ENCODE results near the gene PTPRQ. TPM values are rescaled to one million over a fixed set of nuclear protein-coding genes. Genes with fewer than 3 reads are reported as not detected.
A peak's percentile ranks its signal among the peaks of the same experiment; 100 is the strongest.

The PTPRQ gene
- not detected for total RNA-seq
- not detected for polyA plus RNA-seq

GRCh38 chr12:80443974-80444666 is at the start of gene PTPRQ:
PTPRQ (plus strand) TSS chr12:80444235; CDS start chr12:80444346, 111 bp downstream.
- H3K4me1 ChIP-seq (ENCODE audit: insufficient read depth, low read length), result no peaks in the 10 kb centered on the region
- intact Hi-C loops (cut with micrococcal nuclease), result no loop called here
- no peaks in the 10 kb centered on the region for H3K9me3 ChIP-seq (ENCODE audit: control insufficient read depth in 1 of 2, low read length in 2 of 2)
- no peak within 1 kb of the TSS for H3K27ac Mint-ChIP-seq
- ChIA-PET POLR2A (ENCODE audit: partially characterized antibody) (no interaction called here), CTCF (ENCODE audit: partially characterized antibody) (no interaction called here)
- H3K4me3 Mint-ChIP-seq, result no peak within 1 kb of the TSS
- H3K27ac ChIP-seq (ENCODE audit: low read depth, low read length), result no peak within 1 kb of the TSS
- no peaks in the 10 kb centered on the region for H3K36me3 Mint-ChIP-seq
- no peaks in the 10 kb centered on the region for H3K4me1 Mint-ChIP-seq
- no peaks in the 10 kb centered on the region for H3K27me3 Mint-ChIP-seq
- H3K36me3 ChIP-seq (ENCODE audit: insufficient read depth, low read length), result no peaks in the 10 kb centered on the region
- no peak within 1 kb of the TSS for H3K4me3 ChIP-seq (ENCODE audit: low read length in 2 of 2)
- H3K27me3 ChIP-seq (ENCODE audit: insufficient read depth, low read length), result no peaks in the 10 kb centered on the region
- H3K9me3 Mint-ChIP-seq, result peaks cover 0 to 7% (median 2%) of the 10 kb centered on the region in 8 donors
- DNase-seq, result no peak

- intact Hi-C loops (cut with micrococcal nuclease), result no loop called here
- H3K27ac Mint-ChIP-seq, result no peak overlapping the region
- H3K27me3 Mint-ChIP-seq, result peaks cover 0 to 1% of the 10 kb centered on the region in 2 donors
- Histone ChIP-seq H3K27me3 (ENCODE audit: insufficient read depth, low read length) (no peaks in the 10 kb centered on the region), H3K4me3 (ENCODE audit: low read length in 2 of 2) (no peak overlapping the region), H3K9me3 (ENCODE audit: control insufficient read depth in 1 of 2, low read length in 2 of 2) (no peaks in the 10 kb centered on the region), H3K36me3 (ENCODE audit: insufficient read depth, low read length) (no peaks in the 10 kb centered on the region), H3K27ac (ENCODE audit: low read depth, low read length) (no peak overlapping the region), H3K4me1 (ENCODE audit: insufficient read depth, low read length) (no peaks in the 10 kb centered on the region)
- no peak overlapping the region for H3K4me3 Mint-ChIP-seq
- POLR2A ChIA-PET (ENCODE audit: partially characterized antibody), result no interaction called here
- H3K4me1 Mint-ChIP-seq, result no peaks in the 10 kb centered on the region
- CTCF ChIA-PET (ENCODE audit: partially characterized antibody), result no interaction called here
- DNase-seq, result no peak
- no peaks in the 10 kb centered on the region for H3K36me3 Mint-ChIP-seq
- peaks cover 0 to 7% (median under 1%) of the 10 kb centered on the region in 8 donors for H3K9me3 Mint-ChIP-seq
Observed at GRCh38 chr12:80400571-80400991, 43.5 kb upstream of the PTPRQ start.

GRCh38 chr12:80401191-80401590 is 42.8 kb upstream of the PTPRQ start:
- no peak for DNase-seq
- Histone ChIP-seq H3K9me3 (ENCODE audit: control insufficient read depth in 1 of 2, low read length in 2 of 2) (no peaks in the 10 kb centered on the region), H3K36me3 (ENCODE audit: insufficient read depth, low read length) (no peaks in the 10 kb centered on the region), H3K27ac (ENCODE audit: low read depth, low read length) (no peak overlapping the region), H3K27me3 (ENCODE audit: insufficient read depth, low read length) (no peaks in the 10 kb centered on the region), H3K4me3 (ENCODE audit: low read length in 2 of 2) (no peak overlapping the region), H3K4me1 (ENCODE audit: insufficient read depth, low read length) (no peaks in the 10 kb centered on the region)
- no peaks in the 10 kb centered on the region for H3K4me1 Mint-ChIP-seq
- CTCF ChIA-PET (ENCODE audit: partially characterized antibody), result no interaction called here
- H3K9me3 Mint-ChIP-seq, result peaks cover 0 to 7% (median under 1%) of the 10 kb centered on the region in 8 donors
- H3K36me3 Mint-ChIP-seq, result no peaks in the 10 kb centered on the region
- no peak overlapping the region for H3K4me3 Mint-ChIP-seq
- POLR2A ChIA-PET (ENCODE audit: partially characterized antibody), result no interaction called here
- intact Hi-C loops (cut with micrococcal nuclease), result no loop called here
- no peak overlapping the region for H3K27ac Mint-ChIP-seq
- peaks cover 0 to 1% of the 10 kb centered on the region in 2 donors for H3K27me3 Mint-ChIP-seq

- Mint-ChIP-seq H3K9me3 (peaks cover 0 to 5% (median under 1%) of the 10 kb centered on the region in 8 donors), H3K4me1 (no peaks in the 10 kb centered on the region), H3K27me3 (peaks cover 0 to 1% of the 10 kb centered on the region in 2 donors), H3K4me3 (no peak overlapping the region), H3K27ac (no peak overlapping the region), H3K36me3 (no peaks in the 10 kb centered on the region)
- Histone ChIP-seq H3K4me3 (ENCODE audit: low read length in 2 of 2) (no peak overlapping the region), H3K4me1 (ENCODE audit: insufficient read depth, low read length) (no peaks in the 10 kb centered on the region), H3K36me3 (ENCODE audit: insufficient read depth, low read length) (no peaks in the 10 kb centered on the region), H3K27ac (ENCODE audit: low read depth, low read length) (no peak overlapping the region), H3K9me3 (ENCODE audit: control insufficient read depth in 1 of 2, low read length in 2 of 2) (no peaks in the 10 kb centered on the region), H3K27me3 (ENCODE audit: insufficient read depth, low read length) (no peaks in the 10 kb centered on the region)
- ChIA-PET CTCF (ENCODE audit: partially characterized antibody) (no interaction called here), POLR2A (ENCODE audit: partially characterized antibody) (no interaction called here)
- intact Hi-C loops (cut with micrococcal nuclease), result no loop called here
- no peak for DNase-seq
Observed at GRCh38 chr12:80404629-80405028, 39.4 kb upstream of the PTPRQ start.

- no peaks in the 10 kb centered on the region for H3K9me3 Mint-ChIP-seq
- POLR2A ChIA-PET (ENCODE audit: partially characterized antibody), result no interaction called here
- H3K4me3 Mint-ChIP-seq, result no peak overlapping the region
Observed at GRCh38 chr12:80406253-80406652, 37.8 kb upstream of the PTPRQ start.

GRCh38 chr12:80411787-80412186 is 32.2 kb upstream of the PTPRQ start:
- Mint-ChIP-seq H3K4me1 (no peaks in the 10 kb centered on the region), H3K4me3 (no peak overlapping the region), H3K9me3 (peaks cover 0 to under 1% (median 0%) of the 10 kb centered on the region in 8 donors), H3K36me3 (no peaks in the 10 kb centered on the region), H3K27me3 (no peaks in the 10 kb centered on the region), H3K27ac (no peak overlapping the region)
- Histone ChIP-seq H3K9me3 (ENCODE audit: control insufficient read depth in 1 of 2, low read length in 2 of 2) (no peaks in the 10 kb centered on the region), H3K36me3 (ENCODE audit: insufficient read depth, low read length) (no peaks in the 10 kb centered on the region), H3K27me3 (ENCODE audit: insufficient read depth, low read length) (no peaks in the 10 kb centered on the region), H3K27ac (ENCODE audit: low read depth, low read length) (no peak overlapping the region), H3K4me1 (ENCODE audit: insufficient read depth, low read length) (no peaks in the 10 kb centered on the region), H3K4me3 (ENCODE audit: low read length in 2 of 2) (no peak overlapping the region)
- CTCF ChIA-PET (ENCODE audit: partially characterized antibody), result no interaction called here
- POLR2A ChIA-PET (ENCODE audit: partially characterized antibody), result no interaction called here
- no peak for DNase-seq
- intact Hi-C loops (cut with micrococcal nuclease), result no loop called here

More at GRCh38 chr12:80406253-80406652, 37.8 kb upstream of the PTPRQ start:
- Histone ChIP-seq H3K4me1 (ENCODE audit: insufficient read depth, low read length) (no peaks in the 10 kb centered on the region), H3K27me3 (ENCODE audit: insufficient read depth, low read length) (no peaks in the 10 kb centered on the region), H3K9me3 (ENCODE audit: control insufficient read depth in 1 of 2, low read length in 2 of 2) (no peaks in the 10 kb centered on the region), H3K36me3 (ENCODE audit: insufficient read depth, low read length) (no peaks in the 10 kb centered on the region), H3K4me3 (ENCODE audit: low read length in 2 of 2) (no peak overlapping the region), H3K27ac (ENCODE audit: low read depth, low read length) (no peak overlapping the region)
- no peak overlapping the region for H3K27ac Mint-ChIP-seq
- H3K36me3 Mint-ChIP-seq, result no peaks in the 10 kb centered on the region
- H3K27me3 Mint-ChIP-seq, result no peaks in the 10 kb centered on the region
- intact Hi-C loops (cut with micrococcal nuclease), result no loop called here
- no peak for DNase-seq
- CTCF ChIA-PET (ENCODE audit: partially characterized antibody), result no interaction called here
- H3K4me1 Mint-ChIP-seq, result no peaks in the 10 kb centered on the region

GRCh38 chr12:80412343-80412953 is 31.6 kb upstream of the PTPRQ start:
- H3K4me3 Mint-ChIP-seq, result no peak overlapping the region

More at GRCh38 chr12:80412343-80412953, 31.6 kb upstream of the PTPRQ start:
- Histone ChIP-seq H3K9me3 (ENCODE audit: control insufficient read depth in 1 of 2, low read length in 2 of 2) (no peaks in the 10 kb centered on the region), H3K27ac (ENCODE audit: low read depth, low read length) (no peak overlapping the region), H3K4me1 (ENCODE audit: insufficient read depth, low read length) (no peaks in the 10 kb centered on the region), H3K36me3 (ENCODE audit: insufficient read depth, low read length) (no peaks in the 10 kb centered on the region), H3K27me3 (ENCODE audit: insufficient read depth, low read length) (no peaks in the 10 kb centered on the region), H3K4me3 (ENCODE audit: low read length in 2 of 2) (no peak overlapping the region)
- peak in 1 of 5 donors; percentile 1 for DNase-seq
- Mint-ChIP-seq H3K27ac (no peak overlapping the region), H3K4me1 (no peaks in the 10 kb centered on the region), H3K27me3 (no peaks in the 10 kb centered on the region), H3K36me3 (no peaks in the 10 kb centered on the region), H3K9me3 (peaks cover 0 to 6% (median 0%) of the 10 kb centered on the region in 8 donors)
- intact Hi-C loops (cut with micrococcal nuclease), result no loop called here
- CTCF ChIA-PET (ENCODE audit: partially characterized antibody), result no interaction called here
- POLR2A ChIA-PET (ENCODE audit: partially characterized antibody), result no interaction called here

All from CD4-positive, alpha-beta memory T cell (primary cell).